Measurements from ENCODE around the gene RNF144A.

RNF144A gene

DNA sequence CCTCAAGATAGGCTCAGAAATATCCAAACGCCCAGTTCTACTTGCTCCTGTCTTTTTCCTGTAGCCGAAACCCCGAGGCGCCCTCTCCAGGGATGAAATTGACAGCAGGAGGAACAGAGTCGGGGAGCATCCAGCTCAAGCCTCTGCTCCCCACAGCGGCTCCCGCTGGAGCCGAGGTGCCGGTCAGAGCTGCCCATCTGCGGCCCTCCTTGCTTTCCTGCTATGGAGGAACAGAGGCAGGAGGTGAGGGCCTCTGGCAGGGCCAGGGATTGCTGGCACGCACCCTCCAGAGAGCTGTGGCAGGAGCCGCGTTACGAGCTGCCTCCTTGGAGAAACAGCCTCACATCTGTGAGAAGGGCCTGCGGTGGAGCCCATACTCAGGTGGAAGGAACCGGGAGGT, 172.1 kb downstream of the RNF144A start:
- TF ChIP-seq, protein P1, sequence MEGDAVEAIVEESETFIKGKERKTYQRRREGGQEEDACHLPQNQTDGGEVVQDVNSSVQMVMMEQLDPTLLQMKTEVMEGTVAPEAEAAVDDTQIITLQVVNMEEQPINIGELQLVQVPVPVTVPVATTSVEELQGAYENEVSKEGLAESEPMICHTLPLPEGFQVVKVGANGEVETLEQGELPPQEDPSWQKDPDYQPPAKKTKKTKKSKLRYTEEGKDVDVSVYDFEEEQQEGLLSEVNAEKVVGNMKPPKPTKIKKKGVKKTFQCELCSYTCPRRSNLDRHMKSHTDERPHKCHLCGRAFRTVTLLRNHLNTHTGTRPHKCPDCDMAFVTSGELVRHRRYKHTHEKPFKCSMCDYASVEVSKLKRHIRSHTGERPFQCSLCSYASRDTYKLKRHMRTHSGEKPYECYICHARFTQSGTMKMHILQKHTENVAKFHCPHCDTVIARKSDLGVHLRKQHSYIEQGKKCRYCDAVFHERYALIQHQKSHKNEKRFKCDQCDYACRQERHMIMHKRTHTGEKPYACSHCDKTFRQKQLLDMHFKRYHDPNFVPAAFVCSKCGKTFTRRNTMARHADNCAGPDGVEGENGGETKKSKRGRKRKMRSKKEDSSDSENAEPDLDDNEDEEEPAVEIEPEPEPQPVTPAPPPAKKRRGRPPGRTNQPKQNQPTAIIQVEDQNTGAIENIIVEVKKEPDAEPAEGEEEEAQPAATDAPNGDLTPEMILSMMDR (IDR thresholded peaks at IDR 0.05; ENCODE audit: low read depth, low read length) = no peak
- TF ChIP-seq POLR2A (IDR thresholded peaks at IDR 0.05; ENCODE audit: extremely low read depth, insufficient read length) (no peak), MYC (IDR thresholded peaks at IDR 0.05; ENCODE audit: low read depth, low read length) (no peak)
- TF ChIP-seq, protein P2, sequence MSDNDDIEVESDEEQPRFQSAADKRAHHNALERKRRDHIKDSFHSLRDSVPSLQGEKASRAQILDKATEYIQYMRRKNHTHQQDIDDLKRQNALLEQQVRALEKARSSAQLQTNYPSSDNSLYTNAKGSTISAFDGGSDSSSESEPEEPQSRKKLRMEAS (IDR thresholded peaks at IDR 0.05; ENCODE audit: low read depth, low read length) = no peak

DNA sequence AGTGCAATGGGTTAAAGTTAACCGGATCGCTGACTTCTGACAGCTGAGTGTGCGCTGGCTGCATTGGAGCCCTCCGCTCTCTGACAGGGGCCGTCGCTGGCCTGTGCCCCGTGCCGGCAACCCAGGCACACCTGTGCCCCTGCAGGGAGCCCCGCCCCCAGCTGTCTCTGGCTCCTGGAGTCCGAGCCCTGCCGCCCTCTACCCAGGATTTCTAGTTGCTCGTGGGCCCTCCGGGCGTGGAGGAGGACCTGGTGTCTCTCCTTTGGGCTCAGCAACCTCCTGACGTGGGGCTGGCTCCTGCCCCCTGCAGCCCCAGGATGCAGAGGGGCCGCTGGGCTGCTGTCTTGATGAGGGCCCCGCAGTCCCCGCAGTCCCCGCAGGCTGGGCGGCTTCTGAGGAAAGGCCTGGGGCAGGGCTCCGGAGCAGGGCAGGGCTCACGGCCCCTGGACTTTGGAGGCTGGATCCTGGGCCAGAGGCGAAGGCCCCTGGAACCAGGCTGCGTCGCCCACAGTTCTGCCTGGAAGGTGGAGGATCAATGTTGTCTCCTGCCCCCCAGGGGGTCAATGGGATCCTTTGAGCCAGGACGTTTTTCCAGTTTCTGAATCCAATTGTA, 172.8 kb downstream of the RNF144A start:
- no peak overlapping the region for H3K4me3 ChIP-seq (ENCODE audit: low read depth, low read length)
- no peak for TF ChIP-seq MYC (IDR thresholded peaks at IDR 0.05; ENCODE audit: low read depth, low read length)
- TF ChIP-seq, protein P2 (IDR thresholded peaks at IDR 0.05; ENCODE audit: low read depth, low read length) = no peak
- TF ChIP-seq, protein P1 (IDR thresholded peaks at IDR 0.05; ENCODE audit: low read depth, low read length) = no peak
- no peak for TF ChIP-seq POLR2A (IDR thresholded peaks at IDR 0.05; ENCODE audit: extremely low read depth, insufficient read length)
- no peak for DNase-seq (ENCODE audit: low read depth)

More for the DNA sequence above, 172.1 kb downstream of the RNF144A start:
- H3K4me3 ChIP-seq (ENCODE audit: low read depth, low read length) = no peak overlapping the region
- DNase-seq (ENCODE audit: low read depth) = no peak

DNA sequence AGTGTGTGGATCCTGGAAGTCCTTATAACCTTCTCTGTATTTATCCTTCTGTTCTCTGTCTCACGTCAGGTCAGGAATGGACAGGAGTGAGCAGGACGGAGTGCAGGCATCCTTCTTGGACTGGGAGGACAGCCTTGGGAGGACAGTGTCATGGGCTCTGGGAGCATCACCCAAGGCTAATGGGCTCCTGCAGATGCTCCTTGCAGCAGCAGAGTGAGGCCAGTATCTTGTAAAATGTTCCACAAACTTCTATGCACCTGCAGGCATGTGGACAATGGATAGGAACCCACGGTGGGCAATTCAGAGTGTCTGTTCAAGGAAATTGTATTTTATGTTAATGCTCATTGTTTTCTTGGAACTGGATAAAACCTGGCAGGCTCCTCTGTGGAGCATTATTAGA, 176.2 kb downstream of the RNF144A start:
- TF ChIP-seq, protein P2 (IDR thresholded peaks at IDR 0.05; ENCODE audit: low read depth, low read length) = no peak
- TF ChIP-seq, protein P1 (IDR thresholded peaks at IDR 0.05; ENCODE audit: low read depth, low read length) = no peak
- TF ChIP-seq MYC (IDR thresholded peaks at IDR 0.05; ENCODE audit: low read depth, low read length) (no peak), POLR2A (IDR thresholded peaks at IDR 0.05; ENCODE audit: extremely low read depth, insufficient read length) (no peak)
- no peak overlapping the region for H3K4me3 ChIP-seq (ENCODE audit: low read depth, low read length)

More for the DNA sequence above, 176.2 kb downstream of the RNF144A start:
- DNase-seq (ENCODE audit: low read depth) = no peak

Data from NB4 (cell line).